ENCODE data around the gene CAST. TPM values are rescaled to one million over a fixed set of nuclear protein-coding genes. Genes with fewer than 3 reads are reported as not detected.
"Not testable (repeated sequence)": the region's sequence is repeated elsewhere in the genome, so short reads cannot be mapped to it uniquely, and the experiment has no call there.

CAST gene
- total and polyA plus RNA-seq, 10 donors = 30.0 to 233 (median 185) TPM

DNA sequence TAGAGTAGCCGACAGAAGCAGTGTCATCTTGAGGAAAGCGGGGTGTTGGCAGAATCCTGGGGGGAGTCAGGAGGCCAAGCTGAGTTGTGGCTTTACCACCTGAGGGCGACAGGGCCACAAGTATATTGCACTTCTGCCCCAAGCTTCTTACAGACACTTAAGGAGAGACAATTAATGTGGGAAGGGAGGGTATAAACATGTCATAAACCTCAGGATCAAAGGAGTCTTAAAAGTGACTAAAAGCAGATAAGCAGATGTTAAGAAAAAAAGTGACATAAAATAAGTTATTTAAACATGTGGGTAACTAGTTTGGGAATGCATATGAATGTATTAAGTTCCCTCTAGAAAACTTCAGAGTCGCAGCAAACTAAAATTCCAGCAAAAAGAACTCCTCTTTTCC, 81.6 kb downstream of the CAST start:
- TF ChIP-seq POLR2A (IDR thresholded peaks at IDR 0.05) (no peak), POLR2AphosphoS5 (IDR thresholded peaks at IDR 0.05) (no peak)
- TF ChIP-seq, protein P1, sequence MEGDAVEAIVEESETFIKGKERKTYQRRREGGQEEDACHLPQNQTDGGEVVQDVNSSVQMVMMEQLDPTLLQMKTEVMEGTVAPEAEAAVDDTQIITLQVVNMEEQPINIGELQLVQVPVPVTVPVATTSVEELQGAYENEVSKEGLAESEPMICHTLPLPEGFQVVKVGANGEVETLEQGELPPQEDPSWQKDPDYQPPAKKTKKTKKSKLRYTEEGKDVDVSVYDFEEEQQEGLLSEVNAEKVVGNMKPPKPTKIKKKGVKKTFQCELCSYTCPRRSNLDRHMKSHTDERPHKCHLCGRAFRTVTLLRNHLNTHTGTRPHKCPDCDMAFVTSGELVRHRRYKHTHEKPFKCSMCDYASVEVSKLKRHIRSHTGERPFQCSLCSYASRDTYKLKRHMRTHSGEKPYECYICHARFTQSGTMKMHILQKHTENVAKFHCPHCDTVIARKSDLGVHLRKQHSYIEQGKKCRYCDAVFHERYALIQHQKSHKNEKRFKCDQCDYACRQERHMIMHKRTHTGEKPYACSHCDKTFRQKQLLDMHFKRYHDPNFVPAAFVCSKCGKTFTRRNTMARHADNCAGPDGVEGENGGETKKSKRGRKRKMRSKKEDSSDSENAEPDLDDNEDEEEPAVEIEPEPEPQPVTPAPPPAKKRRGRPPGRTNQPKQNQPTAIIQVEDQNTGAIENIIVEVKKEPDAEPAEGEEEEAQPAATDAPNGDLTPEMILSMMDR (IDR thresholded peaks at IDR 0.05 in 8 of 11, conservative IDR thresholded peaks at IDR 0.05 in 3 of 11) = no peak
- intact Hi-C loops (cut with DNase I; ENCODE audit: low total_unique reads) = no loop called here
- Histone ChIP-seq H3K9me3 (no peaks in the 10 kb centered on the region), H3K36me3 (peaks cover 0 to 100% (median 94%) of the 10 kb centered on the region in 6 donors), H3K27ac (peak overlapping the region in 4 of 8 donors; percentile 12 to 67 (median 38)), H3K27me3 (replicated peaks in 1 of 7) (no peaks in the 10 kb centered on the region), H3K4me1 (peaks cover 0 to 24% (median 13%) of the 10 kb centered on the region in 6 donors), H3K4me3 (no peak overlapping the region)
- no peak for DNase-seq
- WGBS, 5 donors = 75 to 86% (median 81%) methylated on average over 4 of the region's 4 CpGs

GRCh38 chr5:96744218-96744617, 82.0 kb downstream of the CAST start:
- WGBS, 5 donors = 92 to 99% (median 95%) methylated on average over 5 of the region's 5 CpGs
- intact Hi-C loops (cut with DNase I; ENCODE audit: low total_unique reads); H3K4me3 ChIP-seq; H3K9me3 ChIP-seq; DNase-seq; H3K27me3 ChIP-seq (replicated peaks in 1 of 7): not testable (repeated sequence)
- Histone ChIP-seq H3K4me1 (peaks cover 0 to 24% (median 13%) of the 10 kb centered on the region in 6 donors), H3K36me3 (peaks cover 0 to 100% (median 95%) of the 10 kb centered on the region in 6 donors), H3K27ac (peak overlapping the region in 1 of 8 donors; percentile 67)

DNA sequence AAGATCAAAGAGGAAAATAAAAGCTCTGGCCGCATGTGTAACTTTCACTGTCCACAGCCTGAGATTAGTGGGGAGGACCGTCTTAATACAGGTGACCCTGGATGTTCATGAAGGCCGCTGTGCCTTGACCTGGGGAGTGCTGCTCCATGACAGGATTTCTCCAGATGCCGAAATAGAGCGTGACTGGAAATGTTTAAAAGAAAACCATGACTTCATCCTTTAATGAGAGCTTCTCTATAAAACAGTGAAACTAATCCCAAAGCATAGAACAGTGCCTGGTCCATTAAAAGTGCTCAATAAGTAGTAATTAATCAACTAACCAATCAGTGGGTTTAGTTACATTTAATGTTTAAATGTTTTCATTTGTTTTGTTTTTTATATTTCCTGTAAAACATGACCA, 82.8 kb downstream of the CAST start:
- H3K4me1 ChIP-seq = peaks cover 0 to 24% (median 13%) of the 10 kb centered on the region in 6 donors
- H3K36me3 ChIP-seq = peaks cover 0 to 100% (median 95%) of the 10 kb centered on the region in 6 donors
- TF ChIP-seq POLR2A (IDR thresholded peaks at IDR 0.05) = no peak
- TF ChIP-seq, protein P1 (IDR thresholded peaks at IDR 0.05 in 8 of 11, conservative IDR thresholded peaks at IDR 0.05 in 3 of 11) = no peak
- TF ChIP-seq POLR2AphosphoS5 (IDR thresholded peaks at IDR 0.05) = no peak
- no peaks in the 10 kb centered on the region for H3K9me3 ChIP-seq
- H3K27ac ChIP-seq = peak overlapping the region in 1 of 8 donors; percentile 32
- no peak for DNase-seq
- intact Hi-C loops (cut with DNase I; ENCODE audit: low total_unique reads) = no loop called here
- 93 to 98% (median 94%) methylated on average over 5 of the region's 5 CpGs for WGBS, 5 donors
- H3K4me3 ChIP-seq = no peak overlapping the region
- H3K27me3 ChIP-seq (replicated peaks in 1 of 7) = no peaks in the 10 kb centered on the region

DNA sequence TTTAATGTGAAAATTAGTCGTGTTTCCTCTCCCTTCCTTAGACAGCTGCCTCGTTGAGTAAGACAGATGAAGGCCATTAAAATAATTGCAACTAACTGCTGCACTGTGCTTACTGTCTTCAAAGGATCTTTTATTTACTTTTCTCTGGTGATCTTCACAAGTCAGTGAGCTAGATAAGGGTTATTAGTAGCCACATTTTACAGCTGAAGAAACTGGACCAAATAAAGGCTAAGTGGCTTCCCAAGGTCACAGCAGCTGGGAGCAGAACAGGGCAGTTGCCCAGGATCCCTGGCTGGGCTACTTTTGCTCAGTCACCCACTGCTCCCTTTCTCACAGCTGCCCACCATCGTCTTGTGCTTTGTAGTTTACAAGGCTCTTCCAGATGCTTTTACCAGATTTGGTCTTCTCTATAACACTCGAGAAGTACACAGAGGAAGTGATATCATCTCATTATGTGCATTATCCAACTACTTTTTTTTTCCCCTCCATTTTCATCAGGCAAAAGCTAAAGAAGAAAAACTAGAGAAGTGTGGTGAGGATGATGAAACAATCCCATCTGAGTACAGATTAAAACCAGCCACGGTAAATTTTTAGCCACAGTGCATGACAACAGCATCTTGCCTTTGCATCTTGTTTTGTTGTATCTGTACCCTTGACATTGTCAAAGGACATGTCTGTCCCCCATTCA, 83.8 kb downstream of the CAST start:
- Histone ChIP-seq H3K27ac (peak overlapping the region in 2 of 8 donors; percentile 21 to 32), H3K4me3 (no peak overlapping the region), H3K4me1 (peaks cover 0 to 24% (median 13%) of the 10 kb centered on the region in 6 donors), H3K36me3 (peaks cover 0 to 100% (median 92%) of the 10 kb centered on the region in 6 donors), H3K27me3 (replicated peaks in 1 of 7) (no peaks in the 10 kb centered on the region), H3K9me3 (no peaks in the 10 kb centered on the region)
- WGBS, 5 donors = 56 to 65% (median 62%) methylated on average over 5 of the region's 5 CpGs
- TF ChIP-seq POLR2AphosphoS5 (IDR thresholded peaks at IDR 0.05) (no peak), POLR2A (IDR thresholded peaks at IDR 0.05) (no peak)
- TF ChIP-seq, protein P1 (IDR thresholded peaks at IDR 0.05 in 8 of 11, conservative IDR thresholded peaks at IDR 0.05 in 3 of 11) = no peak
- intact Hi-C loops (cut with DNase I; ENCODE audit: low total_unique reads) = no loop called here
- DNase-seq = no peak

All from spleen (tissue), 11 donors.